Transverse colon (tissue), 4 donors: ENCODE measurements around the gene NFIA.

Source experiments
- EP300 ChIP-seq: sonication (generic); formaldehyde crosslinking; IDR thresholded peaks from one replicate; pipeline ENCODE4 v1.6.1; 2017; ENCODE audit warnings: antibody characterized with exemption, low read depth
- POLR2AphosphoS5 ChIP-seq, 3 donors: sonication (generic); formaldehyde crosslinking; IDR thresholded peaks; one replicate each; pipeline ENCODE4 v1.6.1; 2016; ENCODE audit warnings: antibody characterized with exemption in 3 of 3
- TF ChIP-seq, protein P1 (sequence below), 5 experiments: fragments of 200-600 bp in 3 of 5; fragments of 450-650 bp in 2 of 5; sonication (generic) in 3 of 5; IDR thresholded peaks; 1 replicate in 2 of 5; 2 replicates in 3 of 5; pipeline ENCODE4 v1.5.1; 2016 to 2017; ENCODE audit warnings: antibody characterized with exemption in 5 of 5, inconsistent platforms in 3 of 5, mild to moderate bottlenecking in 2 of 5, moderate library complexity in 1 of 5

DNA sequence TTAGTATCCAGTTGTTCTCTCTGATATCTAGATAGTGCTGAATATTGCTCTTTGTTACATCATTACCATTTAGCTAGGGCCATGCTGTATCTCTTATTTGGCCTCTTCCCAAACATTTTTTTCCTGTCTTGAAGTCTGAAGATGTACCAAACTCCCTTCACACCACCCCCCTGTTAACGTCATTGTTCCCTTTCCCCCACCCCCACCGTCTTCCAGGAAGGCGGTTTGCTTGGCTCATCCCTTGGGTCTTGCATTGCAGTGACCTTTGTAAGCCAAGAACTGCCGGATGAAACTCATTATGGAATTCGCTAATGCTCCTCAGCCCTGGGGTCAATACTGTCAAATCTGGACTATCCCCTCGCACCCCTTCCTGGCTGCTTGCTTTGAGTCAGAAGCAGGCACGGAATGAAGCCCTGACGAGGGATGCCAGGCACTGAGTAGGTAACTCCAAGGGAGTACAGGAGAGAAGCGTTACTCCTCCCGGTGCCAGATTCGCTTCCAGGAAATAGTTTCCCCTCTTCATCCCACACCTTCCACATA, 359.4 kb downstream of the NFIA start:
- TF ChIP-seq, protein P1, sequence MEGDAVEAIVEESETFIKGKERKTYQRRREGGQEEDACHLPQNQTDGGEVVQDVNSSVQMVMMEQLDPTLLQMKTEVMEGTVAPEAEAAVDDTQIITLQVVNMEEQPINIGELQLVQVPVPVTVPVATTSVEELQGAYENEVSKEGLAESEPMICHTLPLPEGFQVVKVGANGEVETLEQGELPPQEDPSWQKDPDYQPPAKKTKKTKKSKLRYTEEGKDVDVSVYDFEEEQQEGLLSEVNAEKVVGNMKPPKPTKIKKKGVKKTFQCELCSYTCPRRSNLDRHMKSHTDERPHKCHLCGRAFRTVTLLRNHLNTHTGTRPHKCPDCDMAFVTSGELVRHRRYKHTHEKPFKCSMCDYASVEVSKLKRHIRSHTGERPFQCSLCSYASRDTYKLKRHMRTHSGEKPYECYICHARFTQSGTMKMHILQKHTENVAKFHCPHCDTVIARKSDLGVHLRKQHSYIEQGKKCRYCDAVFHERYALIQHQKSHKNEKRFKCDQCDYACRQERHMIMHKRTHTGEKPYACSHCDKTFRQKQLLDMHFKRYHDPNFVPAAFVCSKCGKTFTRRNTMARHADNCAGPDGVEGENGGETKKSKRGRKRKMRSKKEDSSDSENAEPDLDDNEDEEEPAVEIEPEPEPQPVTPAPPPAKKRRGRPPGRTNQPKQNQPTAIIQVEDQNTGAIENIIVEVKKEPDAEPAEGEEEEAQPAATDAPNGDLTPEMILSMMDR (IDR thresholded peaks at IDR 0.05) = no peak
- TF ChIP-seq EP300 (no peak), POLR2AphosphoS5 (IDR thresholded peaks at IDR 0.05) (no peak)
